Esophagus squamous epithelium (tissue), 4 donors: ENCODE measurements around the gene NRP2.

Experiments used
- CTCF ChIP-seq, 6 experiments: fragments of 450-650 bp in 4 of 6; fragments of 200-600 bp in 2 of 6; sonication (generic) in 2 of 6; IDR thresholded peaks; one replicate each; pipeline ENCODE4 v1.5.1; 2016 to 2019; ENCODE audit warnings: antibody characterized with exemption in 6 of 6, mild to moderate bottlenecking in 4 of 6, moderate library complexity in 4 of 6
- POLR2A ChIP-seq, 4 donors: fragments of 450-650 bp; IDR thresholded peaks; one replicate each; pipeline ENCODE4 v1.6.1; 2017; ENCODE audit warnings: antibody characterized with exemption in 4 of 4, mild to moderate bottlenecking in 4 of 4, moderate library complexity in 3 of 4

- no peak for TF ChIP-seq CTCF (IDR thresholded peaks at IDR 0.05)
- no peak for TF ChIP-seq POLR2A (IDR thresholded peaks at IDR 0.05)
These were observed 114.6 kb downstream of the NRP2 start for GRCh38 chr2:205796805-205797313.
